Osteoblast (primary cell): ENCODE data around the gene LMX1B. TPM values are rescaled to one million over a fixed set of nuclear protein-coding genes. Genes with fewer than 3 reads are reported as not detected.

ENCODE experiments used
- DNase-seq: peaks from one replicate; pipeline ENCODE4 v3.0.0; 2011; ENCODE audit warnings: low spot score, mixed read lengths; ENCODE audit not compliant: insufficient read length; ENCODE audit errors: missing footprints
- H2AFZ ChIP-seq: 2 replicates; pipeline ENCODE4 v1.6.0; 2011; ENCODE audit warnings: mild to moderate bottlenecking, low read length
- H3K27ac ChIP-seq: 2 replicates; pipeline ENCODE4 v1.5.1; 2011; ENCODE audit warnings: mild to moderate bottlenecking, low read depth, low read length, moderate library complexity
- H3K27me3 ChIP-seq: 2 replicates; pipeline ENCODE4 v1.6.0; 2012; ENCODE audit warnings: mild to moderate bottlenecking, control low read depth, inconsistent platforms, low read length, moderate library complexity; ENCODE audit not compliant: insufficient read depth
- H3K36me3 ChIP-seq: 2 replicates; pipeline ENCODE4 v1.5.1; 2011; ENCODE audit warnings: mild to moderate bottlenecking, low read length, control low read depth, moderate library complexity; ENCODE audit not compliant: insufficient read depth
- H3K4me1 ChIP-seq: 2 replicates; pipeline ENCODE4 v1.5.1; 2011; ENCODE audit warnings: mild to moderate bottlenecking, low read length, control low read depth, moderate library complexity; ENCODE audit not compliant: insufficient read depth
- H3K4me2 ChIP-seq: 2 replicates; pipeline ENCODE4 v1.6.0; 2011; ENCODE audit warnings: mild to moderate bottlenecking, low read length; ENCODE audit not compliant: insufficient read depth
- H3K4me3 ChIP-seq: fragments of 200-600 bp; sonication (generic); 3 replicates; pipeline ENCODE4 v1.5.1; 2012; ENCODE audit warnings: mild to moderate bottlenecking, low read length, inconsistent platforms; ENCODE audit not compliant: insufficient read depth
- H3K79me2 ChIP-seq: 2 replicates; pipeline ENCODE4 v1.6.0; 2012; ENCODE audit warnings: mild to moderate bottlenecking, low read length, control low read depth, inconsistent platforms; ENCODE audit not compliant: insufficient read depth
- H3K9me3 ChIP-seq: 2 replicates; pipeline ENCODE4 v1.5.1; 2011; ENCODE audit warnings: low read depth, low read length, control low read depth
- H4K20me1 ChIP-seq: 2 replicates; pipeline ENCODE4 v1.6.0; 2012; ENCODE audit warnings: mild to moderate bottlenecking, low read length, control low read depth; ENCODE audit not compliant: insufficient read depth
- CTCF ChIP-seq: IDR thresholded peaks from 2 replicates; pipeline ENCODE4 v1.5.1; 2011; ENCODE audit warnings: mild to moderate bottlenecking, low read depth, low read length, moderate library complexity; ENCODE audit errors: extremely low read depth
- total RNA-seq: library from RNA; depleted of rRNA; stranded (reverse); fragments of >200 nt; gene quantifications from 2 replicates; pipeline ENCODE4 v1.2.3, GENCODE V29; 2012

Gene LMX1B
- total RNA-seq, 1 donor = under 0.01 TPM

- Histone ChIP-seq H3K4me2 (no peak overlapping the region), H3K27ac (no peak overlapping the region), H3K4me1 (no peaks in the 10 kb centered on the region), H3K4me3 (no peak overlapping the region), H2AFZ (no peak overlapping the region), H4K20me1 (peaks cover 4% of the 10 kb centered on the region), H3K79me2 (no peaks in the 10 kb centered on the region), H3K27me3 (peaks cover 59% of the 10 kb centered on the region), H3K36me3 (no peaks in the 10 kb centered on the region), H3K9me3 (no peaks in the 10 kb centered on the region)
- no peak for TF ChIP-seq CTCF
- DNase-seq = peak; percentile 52
Observed at GRCh38 chr9:126607731-126608130, 6.0 kb upstream of the LMX1B start.

GRCh38 chr9:126608551-126608950 is 5.2 kb upstream of the LMX1B start:
- H3K9me3 ChIP-seq = no peaks in the 10 kb centered on the region
- H2AFZ ChIP-seq = no peak overlapping the region
- peaks cover 65% of the 10 kb centered on the region for H3K27me3 ChIP-seq

GRCh38 chr9:126609191-126609590 is 4.5 kb upstream of the LMX1B start:
- TF ChIP-seq CTCF = no peak
- no peak overlapping the region for H3K27ac ChIP-seq
- H4K20me1 ChIP-seq = peaks cover 4% of the 10 kb centered on the region
- DNase-seq = peak; percentile 48
- no peaks in the 10 kb centered on the region for H3K9me3 ChIP-seq
- H2AFZ ChIP-seq = no peak overlapping the region
- no peak overlapping the region for H3K4me3 ChIP-seq
- H3K79me2 ChIP-seq = no peaks in the 10 kb centered on the region
- no peak overlapping the region for H3K4me2 ChIP-seq
- no peaks in the 10 kb centered on the region for H3K36me3 ChIP-seq
- peaks cover 63% of the 10 kb centered on the region for H3K27me3 ChIP-seq
- H3K4me1 ChIP-seq = no peaks in the 10 kb centered on the region

More at GRCh38 chr9:126608551-126608950, 5.2 kb upstream of the LMX1B start:
- peaks cover 4% of the 10 kb centered on the region for H4K20me1 ChIP-seq
- H3K4me1 ChIP-seq = no peaks in the 10 kb centered on the region
- H3K79me2 ChIP-seq = no peaks in the 10 kb centered on the region
- H3K4me3 ChIP-seq = no peak overlapping the region
- no peak overlapping the region for H3K27ac ChIP-seq
- H3K36me3 ChIP-seq = no peaks in the 10 kb centered on the region
- DNase-seq = peak; percentile 32
- no peak overlapping the region for H3K4me2 ChIP-seq
- no peak for TF ChIP-seq CTCF

GRCh38 chr9:126609711-126610388 is 3.9 kb upstream of the LMX1B start:
- DNase-seq = peak; percentile 81

More at GRCh38 chr9:126609711-126610388, 3.9 kb upstream of the LMX1B start:
- TF ChIP-seq CTCF = no peak
- Histone ChIP-seq H3K27me3 (peaks cover 69% of the 10 kb centered on the region), H3K79me2 (no peaks in the 10 kb centered on the region), H3K4me3 (no peak overlapping the region), H2AFZ (no peak overlapping the region), H3K9me3 (no peaks in the 10 kb centered on the region), H4K20me1 (peaks cover 4% of the 10 kb centered on the region), H3K36me3 (no peaks in the 10 kb centered on the region), H3K4me2 (no peak overlapping the region), H3K4me1 (no peaks in the 10 kb centered on the region), H3K27ac (no peak overlapping the region)
